Spinal cord (tissue), 10 donors: ENCODE data around the gene FANCC. TPM values are rescaled to one million over a fixed set of nuclear protein-coding genes. Genes with fewer than 3 reads are reported as not detected.

Experiments
- DNase-seq, 6 donors: peaks; one replicate each; pipeline versions ENCODE4 v3.0.0 to v3.0.0-alpha.2; 2013 to 2015; ENCODE audit warnings: low spot score in 6 of 6, low read depth in 4 of 6
- H3K27ac ChIP-seq: one replicate; pipeline ENCODE4 v1.5.1; 2013; ENCODE audit warnings: low read depth, low read length, control low read depth
- H3K27me3 ChIP-seq: one replicate; pipeline ENCODE4 v1.6.1; 2013; ENCODE audit warnings: low read length; ENCODE audit not compliant: control insufficient read depth, insufficient read depth
- H3K36me3 ChIP-seq: one replicate; pipeline ENCODE4 v1.6.1; 2013; ENCODE audit warnings: low read length; ENCODE audit not compliant: control insufficient read depth, insufficient read depth
- H3K4me1 ChIP-seq: one replicate; pipeline ENCODE4 v1.6.1; 2013; ENCODE audit warnings: low read length; ENCODE audit not compliant: control insufficient read depth, insufficient read depth
- H3K4me3 ChIP-seq: one replicate; pipeline ENCODE4 v1.5.1; 2013; ENCODE audit warnings: low read depth, low read length, control low read depth
- H3K9me3 ChIP-seq: one replicate; pipeline ENCODE4 v1.6.1; 2013; ENCODE audit warnings: low read length; ENCODE audit not compliant: control insufficient read depth, insufficient read depth
- WGBS: methylation state at CpG from one replicate; pipeline ENCODE4 v1.1.5; 2013; ENCODE audit warnings: missing lambda C conversion rate; ENCODE audit not compliant: insufficient coverage; 5-methylcytosine and 5-hydroxymethylcytosine counted together
- polyA plus RNA-seq, 2 donors: library from polyadenylated mRNA; unstranded; fragments of 120-200 nt; gene quantifications; one replicate each; pipeline ENCODE4 v1.2.1, GENCODE V29; 2013; ENCODE audit not compliant: insufficient read length in 2 of 2
- total RNA-seq, 2 donors: library from RNA; depleted of rRNA in 1 of 2; stranded (reverse); fragments of 120-200 nt in 1 of 2; fragments of >200 nt in 1 of 2; gene quantifications; one replicate each; pipeline versions ENCODE4 v1.2.3 to v1.2.4, GENCODE V29; 2013 to 2014
- donor health status: healthy.

Gene FANCC
- total and polyA plus RNA-seq, 4 donors, result 14.1 to 16.6 (median 15.3) TPM

GRCh38 chr9:95090023-95090791, 227.3 kb downstream of the FANCC start:
- Histone ChIP-seq H3K36me3 (peaks cover 48% of the 10 kb centered on the region), H3K4me1 (peaks cover 86% of the 10 kb centered on the region), H3K9me3 (no peaks in the 10 kb centered on the region), H3K4me3 (no peak overlapping the region), H3K27ac (peak overlapping the region; percentile 68), H3K27me3 (no peaks in the 10 kb centered on the region)
- DNase-seq, result peak in 1 of 6 donors; percentile 49
- 48% methylated on average over 22 of the region's 22 CpGs for WGBS

- Histone ChIP-seq H3K4me3 (no peak overlapping the region), H3K27ac (peak overlapping the region; percentile 68), H3K4me1 (peaks cover 87% of the 10 kb centered on the region), H3K36me3 (peaks cover 50% of the 10 kb centered on the region), H3K9me3 (no peaks in the 10 kb centered on the region), H3K27me3 (no peaks in the 10 kb centered on the region)
- no peak for DNase-seq
- WGBS, result 98% methylated on average over 14 of the region's 16 CpGs
Observed at GRCh38 chr9:95089257-95090022, 228.1 kb downstream of the FANCC start.

DNA sequence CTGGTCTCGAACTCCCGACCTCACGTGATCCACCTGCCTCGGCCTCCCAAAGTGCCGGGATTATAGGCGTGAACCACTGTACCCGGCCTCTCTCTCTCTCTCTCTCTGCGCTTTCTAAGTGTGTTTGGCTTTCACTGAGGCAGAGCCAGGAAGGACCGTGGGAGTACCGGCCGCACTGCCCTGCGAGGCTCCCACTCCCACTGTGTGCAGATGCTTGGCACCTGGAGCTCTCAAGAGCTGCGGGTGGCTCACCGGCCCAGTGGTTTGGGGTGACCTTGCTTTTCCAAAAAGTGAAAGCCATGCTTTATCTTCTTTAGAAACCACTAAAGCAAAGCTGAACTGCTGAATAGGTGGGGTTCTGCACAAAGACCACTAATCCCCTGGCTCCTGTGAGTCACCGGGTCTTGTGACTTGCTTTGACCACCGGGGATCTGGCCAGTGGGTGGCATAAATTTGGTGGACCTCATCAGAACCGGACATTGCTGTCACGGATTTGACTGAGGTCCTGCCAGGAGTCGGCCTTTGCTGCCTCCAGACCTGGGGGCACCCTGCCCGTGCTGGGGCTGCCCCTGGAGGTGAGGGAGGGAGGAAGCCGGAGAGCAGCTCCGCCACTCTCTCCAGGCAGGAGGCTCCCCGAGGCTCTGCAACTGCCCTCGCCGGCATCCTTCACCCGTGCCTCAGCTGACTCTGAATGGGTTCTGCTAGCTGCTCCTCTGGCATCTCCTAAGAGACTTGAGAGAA, 228.9 kb downstream of the FANCC start:
- no peaks in the 10 kb centered on the region for H3K27me3 ChIP-seq
- peaks cover 83% of the 10 kb centered on the region for H3K4me1 ChIP-seq
- H3K27ac ChIP-seq, result peak overlapping the region; percentile 43
- DNase-seq, result no peak
- peaks cover 54% of the 10 kb centered on the region for H3K36me3 ChIP-seq
- no peak overlapping the region for H3K4me3 ChIP-seq
- no peaks in the 10 kb centered on the region for H3K9me3 ChIP-seq
- 83% methylated on average over 24 of the region's 26 CpGs for WGBS

DNA sequence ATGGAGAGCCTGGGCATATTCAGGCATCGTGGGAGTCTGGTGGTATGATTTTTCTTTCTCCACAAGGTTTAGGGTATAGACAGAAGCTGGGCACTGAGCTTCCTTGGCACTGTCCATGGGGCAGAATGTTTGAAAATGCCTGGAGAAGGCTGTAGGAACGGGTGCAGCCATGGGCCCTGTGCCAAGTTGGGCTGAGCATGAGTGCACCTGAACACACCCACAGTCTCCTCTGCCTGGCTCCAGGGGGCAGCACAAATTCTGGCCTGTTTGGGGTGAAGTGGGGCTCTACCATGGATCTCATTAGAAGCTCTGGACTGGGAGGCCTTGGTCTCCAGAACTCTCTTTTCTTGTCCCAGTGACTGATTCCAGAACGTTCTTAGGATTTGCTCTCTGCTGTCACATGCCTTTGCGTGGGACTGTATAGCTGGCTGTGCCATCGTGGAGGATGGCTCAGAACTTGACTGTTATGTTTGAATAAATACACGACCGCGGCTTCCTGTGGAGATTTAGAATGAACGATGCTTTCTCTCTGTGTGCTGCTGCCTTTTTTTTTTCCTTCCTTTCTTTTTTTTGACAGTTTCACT, 229.8 kb downstream of the FANCC start:
- Histone ChIP-seq H3K36me3 (peaks cover 62% of the 10 kb centered on the region), H3K4me3 (no peak overlapping the region), H3K4me1 (peaks cover 84% of the 10 kb centered on the region), H3K27ac (no peak overlapping the region), H3K27me3 (no peaks in the 10 kb centered on the region), H3K9me3 (no peaks in the 10 kb centered on the region)
- no peak for DNase-seq
- WGBS, result 88% methylated on average over 2 of the region's 9 CpGs

GRCh38 chr9:95086564-95086955, 230.9 kb downstream of the FANCC start:
- WGBS, result 52% methylated on average over 4 of the region's 8 CpGs
- Histone ChIP-seq H3K36me3 (peaks cover 70% of the 10 kb centered on the region), H3K27ac (peak overlapping the region; percentile 40), H3K9me3 (no peaks in the 10 kb centered on the region), H3K4me1 (peaks cover 83% of the 10 kb centered on the region), H3K27me3 (no peaks in the 10 kb centered on the region), H3K4me3 (no peak overlapping the region)
- peak in 2 of 6 donors; percentile 38 to 47 for DNase-seq

- H3K36me3 ChIP-seq, result peaks cover 71% of the 10 kb centered on the region
- no peaks in the 10 kb centered on the region for H3K9me3 ChIP-seq
- H3K27me3 ChIP-seq, result no peaks in the 10 kb centered on the region
- no peak for DNase-seq
- peaks cover 83% of the 10 kb centered on the region for H3K4me1 ChIP-seq
- H3K4me3 ChIP-seq, result no peak overlapping the region
- WGBS, result 77% methylated on average over 38 of the region's 40 CpGs
- H3K27ac ChIP-seq, result peak overlapping the region; percentile 40
Observed at GRCh38 chr9:95085861-95086563, 231.5 kb downstream of the FANCC start.

DNA sequence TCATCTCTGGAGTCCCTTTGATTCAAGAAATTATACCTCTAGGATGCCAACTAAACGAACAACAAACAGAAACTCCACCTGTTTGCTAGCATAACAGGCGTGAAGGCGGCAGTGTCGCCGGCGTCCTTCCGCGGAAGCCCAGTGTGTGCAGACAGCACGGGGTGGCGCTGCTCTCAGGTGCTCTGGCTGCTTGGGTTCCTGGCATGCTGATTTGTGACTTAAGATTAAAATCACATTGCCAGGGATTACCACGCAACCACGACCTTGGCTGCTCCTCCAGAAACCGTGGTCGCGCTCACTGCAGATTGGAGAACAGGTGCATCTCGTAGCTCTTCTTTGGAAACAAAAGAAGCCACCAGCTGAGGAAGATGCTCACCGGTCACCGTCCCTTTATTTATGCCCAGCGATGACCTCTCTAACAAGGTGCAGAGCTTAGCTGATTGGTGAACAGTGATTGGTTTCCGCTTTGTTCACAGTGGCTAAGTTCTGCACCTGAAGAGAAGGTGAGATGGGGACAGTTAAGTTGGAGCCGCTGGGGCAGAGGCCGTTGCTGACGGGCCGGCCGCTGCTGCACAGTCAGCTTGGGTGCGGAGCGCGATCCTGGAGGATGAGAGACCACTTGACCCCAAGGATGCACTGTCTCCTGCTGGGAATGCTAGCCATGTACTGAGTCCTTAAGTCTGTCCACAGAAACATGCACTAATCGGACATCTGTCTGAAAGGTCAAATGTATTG, 232.3 kb downstream of the FANCC start:
- no peaks in the 10 kb centered on the region for H3K27me3 ChIP-seq
- H3K27ac ChIP-seq, result peak overlapping the region; percentile 40
- 87% methylated on average over 24 of the region's 29 CpGs for WGBS
- no peaks in the 10 kb centered on the region for H3K9me3 ChIP-seq
- peaks cover 83% of the 10 kb centered on the region for H3K4me1 ChIP-seq
- peaks cover 71% of the 10 kb centered on the region for H3K36me3 ChIP-seq
- no peak overlapping the region for H3K4me3 ChIP-seq
- DNase-seq, result no peak

DNA sequence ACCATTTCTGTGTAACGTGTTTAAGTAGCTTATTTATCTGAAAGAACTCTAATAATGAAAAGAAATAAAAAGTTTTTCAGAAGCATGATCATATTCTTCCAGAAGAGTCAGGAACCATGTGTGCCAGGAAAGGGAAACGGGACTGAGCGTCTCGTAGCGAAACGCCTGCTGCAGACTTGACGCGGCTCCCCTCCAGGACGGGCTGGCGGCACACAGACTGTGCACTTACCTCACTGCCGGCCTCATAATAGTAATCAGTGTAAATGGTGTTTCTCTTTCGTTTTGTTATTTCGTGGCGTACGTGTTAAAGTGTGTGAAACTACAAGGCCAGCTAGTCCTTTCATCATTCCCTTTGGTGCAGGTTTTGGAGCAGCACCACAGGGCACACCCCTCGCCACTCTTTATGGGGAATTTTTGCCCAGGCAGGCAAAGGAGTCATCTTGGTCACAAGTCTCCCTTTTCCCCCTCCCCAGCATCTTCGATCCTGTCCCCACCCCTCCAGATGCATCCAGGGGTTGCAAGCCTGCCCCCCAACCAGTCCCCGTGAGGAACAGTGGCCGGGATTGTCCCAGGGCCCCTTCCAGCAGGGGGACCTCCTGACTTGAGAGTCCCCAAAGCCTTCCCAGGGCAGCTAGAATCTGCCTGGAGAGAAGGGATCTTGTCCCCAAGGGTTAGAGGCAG, 233.1 kb downstream of the FANCC start:
- Histone ChIP-seq H3K27ac (peak overlapping the region; percentile 79), H3K4me3 (no peak overlapping the region), H3K4me1 (peaks cover 81% of the 10 kb centered on the region), H3K27me3 (no peaks in the 10 kb centered on the region), H3K36me3 (peaks cover 67% of the 10 kb centered on the region), H3K9me3 (no peaks in the 10 kb centered on the region)
- DNase-seq, result no peak
- 83% methylated on average over 14 of the region's 19 CpGs for WGBS
